Measurements from ENCODE around the gene COL23A1.

Gene COL23A1

DNA sequence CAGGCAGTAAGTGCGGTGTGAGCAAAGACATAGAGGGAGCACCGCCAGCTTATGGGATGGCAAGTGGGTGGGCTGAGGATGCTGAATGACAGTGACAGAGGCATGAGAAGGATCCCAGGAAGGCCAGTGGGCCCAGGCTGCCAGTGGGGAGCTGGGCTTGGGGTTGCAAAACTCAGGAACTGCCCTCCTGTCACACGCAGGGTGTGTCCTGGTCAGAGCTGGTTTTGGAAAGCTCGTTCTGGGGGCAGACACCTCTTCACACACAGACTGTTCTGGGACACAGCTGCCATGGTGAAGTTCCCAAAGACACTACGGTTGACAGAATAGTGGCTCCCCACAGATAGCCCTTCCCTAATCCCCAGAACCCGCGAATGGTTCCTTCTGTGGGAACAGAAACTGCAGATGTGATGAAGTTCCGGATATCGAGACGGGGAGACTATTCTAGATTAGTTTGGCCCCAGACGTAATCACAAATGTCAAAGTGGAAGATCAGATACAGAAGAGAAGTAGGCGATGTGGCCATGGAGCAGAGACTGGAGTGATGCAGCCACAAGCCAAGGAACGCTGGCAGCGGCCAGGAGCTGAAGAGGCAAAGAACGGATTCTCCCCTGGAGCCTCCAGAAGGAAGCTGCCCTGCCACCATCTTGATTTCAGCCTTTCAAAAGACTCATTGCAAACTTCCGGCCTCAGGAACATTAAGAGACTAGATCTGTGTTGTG, 159.0 kb downstream of the COL23A1 start:
- no peak for DNase-seq

DNA sequence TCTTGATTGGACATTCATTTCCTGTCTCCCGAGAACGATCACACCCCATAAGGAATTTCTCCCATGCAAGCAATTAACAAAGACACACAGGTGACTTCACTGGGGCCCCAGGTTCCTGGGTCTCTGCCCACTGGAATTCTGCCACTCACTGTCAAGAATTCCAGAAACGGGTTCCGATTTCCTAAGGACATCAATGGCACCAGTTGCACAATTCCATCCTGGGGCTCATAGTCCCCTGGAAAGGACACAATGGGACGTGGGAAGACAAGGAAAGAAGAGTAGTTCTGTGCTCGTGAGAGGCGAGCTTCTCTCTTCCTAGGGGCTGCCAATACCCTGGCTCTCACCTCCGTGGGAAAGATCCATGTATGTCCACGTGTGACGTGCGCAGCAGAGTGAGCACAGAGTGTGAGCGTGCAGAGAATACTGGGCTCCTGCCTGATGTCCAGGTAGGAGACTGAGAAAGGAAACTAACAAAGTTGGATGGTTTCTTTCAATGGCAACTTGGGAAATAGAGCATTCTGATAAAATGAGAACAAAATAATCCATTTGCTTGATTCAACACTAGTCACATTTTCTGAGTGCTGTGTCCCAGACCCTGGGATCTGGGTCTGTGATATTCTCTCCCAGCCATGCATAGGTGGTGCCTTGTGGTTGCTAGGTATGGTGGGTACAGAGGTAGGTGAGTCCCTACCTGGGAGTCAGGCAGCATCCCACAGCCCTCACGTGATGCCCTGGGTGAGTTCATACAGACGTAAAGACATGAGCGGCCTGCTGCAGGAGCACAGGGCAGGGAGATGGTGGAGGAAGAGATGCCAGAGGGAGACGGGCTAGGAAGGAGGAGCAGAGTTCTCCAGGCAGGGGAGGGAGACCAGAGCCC, 159.8 kb downstream of the COL23A1 start:
- DNase-seq, result no peak

DNA sequence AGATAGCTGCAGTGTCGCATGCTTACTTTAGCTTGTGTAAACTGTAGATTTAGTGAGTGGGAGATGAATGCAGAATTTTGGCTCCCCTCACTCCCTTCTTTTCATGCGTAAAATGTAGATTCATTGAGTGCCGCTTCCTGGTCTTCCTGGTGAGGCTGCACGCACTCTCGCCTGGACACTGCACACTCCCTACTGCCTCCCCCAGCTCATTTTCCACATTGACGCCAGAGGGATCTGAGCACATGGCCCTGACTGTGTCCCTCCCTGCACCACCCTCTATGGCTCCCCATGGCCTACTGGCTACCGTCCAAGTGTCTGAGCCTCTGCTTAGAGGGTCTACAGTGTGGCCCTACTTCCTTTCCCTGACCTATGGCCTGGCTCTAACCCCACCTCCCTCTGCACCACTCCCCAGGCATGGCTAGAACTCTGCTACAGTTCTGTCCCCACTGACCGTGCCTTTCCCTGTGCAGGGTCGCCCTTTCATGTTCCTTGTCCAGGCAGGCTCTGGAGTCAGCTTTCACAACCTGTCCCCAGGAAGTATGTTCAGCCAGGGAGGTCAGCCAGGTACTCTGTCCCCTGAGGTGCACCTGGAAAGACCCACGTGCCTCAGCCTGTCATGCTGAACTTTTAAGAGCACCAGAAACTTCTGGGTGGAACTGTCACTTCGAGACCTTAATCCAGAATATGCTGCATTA, 160.6 kb downstream of the COL23A1 start:
- no peak for DNase-seq

DNA sequence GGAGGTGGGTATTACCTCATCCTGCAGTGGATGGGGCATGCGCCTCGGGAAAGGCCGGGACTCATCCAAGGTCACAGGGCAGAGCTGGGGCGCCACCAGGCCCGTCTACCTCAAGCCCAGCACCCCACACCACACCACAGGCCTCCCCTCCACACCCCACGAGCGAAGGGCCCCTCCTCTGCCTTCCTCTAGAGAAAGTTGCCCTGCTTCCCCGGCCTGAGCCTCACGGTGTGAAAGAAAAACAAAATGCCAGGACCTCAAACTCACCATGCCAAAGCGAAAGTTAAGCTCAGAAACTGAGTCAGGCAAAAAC, 161.1 kb downstream of the COL23A1 start:
- DNase-seq, result no peak

DNA sequence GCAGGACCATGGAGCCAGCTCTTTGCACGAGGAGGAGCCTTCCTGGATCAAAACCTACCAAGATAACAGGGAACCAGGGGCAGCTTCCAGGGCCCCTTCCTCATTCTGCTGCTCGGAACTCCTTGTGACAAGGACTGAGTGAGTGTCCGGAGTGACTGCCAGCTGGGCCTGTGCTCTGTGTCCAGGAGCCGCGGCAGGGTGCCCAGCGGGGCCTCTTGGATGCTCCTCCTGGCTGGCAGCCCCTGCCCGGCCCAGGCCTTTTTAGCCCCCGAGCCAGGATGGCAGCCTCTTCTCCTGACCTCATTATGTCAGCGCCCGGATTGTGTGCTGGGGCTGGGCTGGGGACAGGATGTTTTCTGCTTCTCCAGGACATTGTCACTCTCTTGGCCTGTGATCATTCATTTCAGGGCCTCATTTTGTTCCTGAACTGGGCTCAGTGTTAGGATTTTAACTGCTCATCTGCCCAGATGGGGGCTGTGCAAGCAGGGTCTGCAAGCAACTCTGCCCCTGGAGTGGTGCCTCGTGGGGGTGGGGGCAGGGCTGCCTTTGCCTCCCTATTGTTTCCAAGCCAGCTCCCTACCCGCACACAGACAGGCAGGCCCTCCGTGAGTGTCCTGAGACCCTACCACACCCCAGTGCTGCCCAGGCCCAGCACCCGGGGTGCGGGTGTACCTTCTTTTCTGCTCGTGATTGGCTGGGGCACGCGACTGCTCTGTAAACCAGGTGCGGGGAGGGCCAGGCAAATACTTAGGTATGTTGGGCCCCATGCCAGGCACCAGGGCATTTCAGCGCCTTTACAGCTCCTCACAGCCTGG, 161.6 kb downstream of the COL23A1 start:
- DNase-seq, result no peak

DNA sequence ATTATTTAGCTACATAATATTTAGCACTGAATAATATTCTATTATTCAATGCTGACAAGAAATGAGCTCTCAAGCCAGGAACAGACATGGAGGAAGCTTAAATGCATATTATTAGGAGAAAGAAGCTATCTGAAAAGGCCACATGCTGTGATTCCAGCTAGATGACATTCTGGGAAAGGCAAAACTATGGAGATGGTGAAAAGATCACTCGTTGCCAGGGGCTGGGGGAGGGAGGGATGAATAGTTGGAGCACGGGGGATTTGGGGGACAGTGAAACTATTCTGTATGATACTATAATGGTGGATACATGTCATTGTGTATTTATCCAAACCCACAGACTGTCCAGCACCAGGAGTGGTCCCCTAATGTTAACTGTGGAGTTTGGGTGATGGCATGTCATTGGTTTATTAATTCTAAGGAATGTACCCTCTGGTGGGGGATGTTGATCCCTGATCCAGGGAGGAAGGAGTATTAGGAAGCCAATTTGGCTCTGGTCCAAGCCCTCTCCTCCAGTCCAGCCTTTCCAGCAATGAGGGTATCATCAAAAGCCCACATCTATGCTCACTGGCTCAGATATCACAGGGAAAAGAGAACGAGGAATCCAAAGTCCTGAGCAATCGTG, 162.5 kb downstream of the COL23A1 start:
- no peak for DNase-seq

DNA sequence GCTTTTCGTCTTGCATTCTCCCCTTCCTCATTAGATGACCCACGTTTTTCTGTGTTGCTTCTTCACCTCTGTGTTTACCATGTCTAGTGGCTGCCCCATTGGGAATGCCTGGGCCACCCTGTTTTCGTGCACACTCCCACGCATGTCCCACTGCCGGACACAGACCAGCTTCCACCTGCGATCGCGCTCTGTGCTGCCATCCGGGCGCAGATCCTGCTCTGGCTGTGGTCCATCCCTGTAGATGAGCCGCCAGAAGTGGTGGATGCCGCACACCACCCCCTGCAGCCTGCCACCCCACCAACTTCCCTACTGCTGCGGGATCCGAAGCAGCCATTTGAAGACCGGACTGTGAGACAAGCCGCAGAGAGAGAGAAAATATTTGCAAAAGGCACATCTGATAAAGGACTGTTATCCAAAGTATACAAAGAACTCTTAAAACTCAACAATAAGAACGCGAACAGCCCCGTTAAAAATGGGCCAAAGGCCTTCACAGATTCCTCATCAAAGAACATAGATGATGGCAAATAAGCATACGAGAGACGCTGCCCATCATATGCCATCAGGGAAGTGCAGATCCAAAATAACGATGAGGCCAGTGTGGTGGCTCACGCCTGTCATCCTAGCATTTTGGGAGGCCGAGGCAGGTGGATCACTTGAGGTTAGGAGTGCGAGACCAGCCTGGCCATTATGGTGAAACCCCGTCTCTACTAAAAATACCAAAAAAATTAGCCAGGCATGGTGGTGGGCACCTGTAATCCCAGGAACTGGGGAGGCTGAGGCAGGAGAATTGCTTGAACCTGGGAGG, 163.7 kb downstream of the COL23A1 start:
- no peak for DNase-seq

DNA sequence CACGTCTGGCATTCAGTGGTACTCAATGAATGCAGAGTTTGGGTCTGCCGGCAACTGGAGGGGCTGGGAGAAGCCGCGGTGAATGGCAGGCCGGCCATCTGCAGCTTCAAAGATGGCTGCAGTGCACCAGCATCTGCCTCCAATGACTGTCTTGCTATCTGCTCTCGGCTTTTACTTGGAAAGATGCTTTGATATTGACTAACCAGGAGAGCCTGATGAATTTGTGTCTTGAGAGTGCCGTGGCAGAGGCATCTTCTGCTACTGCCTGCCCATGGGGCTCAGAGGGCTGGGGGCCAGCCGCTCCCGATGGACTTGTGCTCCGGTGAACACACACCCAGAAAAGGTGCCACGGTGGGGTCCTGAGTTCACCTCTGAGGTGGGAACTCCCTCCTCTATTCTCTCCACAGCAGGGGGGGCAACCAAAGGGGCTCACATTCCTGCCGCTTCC, 164.5 kb downstream of the COL23A1 start:
- no peak for DNase-seq

DNA sequence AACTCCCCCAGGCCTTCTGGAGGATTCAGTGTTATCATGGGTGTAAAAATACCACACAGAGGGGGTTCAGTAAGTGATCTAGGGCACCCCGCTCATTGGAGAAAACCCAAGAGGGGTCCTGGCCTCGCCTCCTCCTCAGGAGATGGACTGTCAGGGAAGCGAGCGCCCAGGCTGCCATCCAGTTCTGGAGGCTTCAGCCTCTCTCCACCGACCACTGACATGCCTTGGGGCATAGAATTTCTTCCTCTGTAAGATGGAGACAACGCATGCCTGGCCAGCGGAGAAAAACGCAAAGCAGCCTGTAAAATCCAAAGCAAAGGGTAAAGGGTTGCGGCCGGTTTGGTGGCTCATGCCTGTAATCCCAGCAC, 165.4 kb downstream of the COL23A1 start:
- DNase-seq, result no peak

DNA sequence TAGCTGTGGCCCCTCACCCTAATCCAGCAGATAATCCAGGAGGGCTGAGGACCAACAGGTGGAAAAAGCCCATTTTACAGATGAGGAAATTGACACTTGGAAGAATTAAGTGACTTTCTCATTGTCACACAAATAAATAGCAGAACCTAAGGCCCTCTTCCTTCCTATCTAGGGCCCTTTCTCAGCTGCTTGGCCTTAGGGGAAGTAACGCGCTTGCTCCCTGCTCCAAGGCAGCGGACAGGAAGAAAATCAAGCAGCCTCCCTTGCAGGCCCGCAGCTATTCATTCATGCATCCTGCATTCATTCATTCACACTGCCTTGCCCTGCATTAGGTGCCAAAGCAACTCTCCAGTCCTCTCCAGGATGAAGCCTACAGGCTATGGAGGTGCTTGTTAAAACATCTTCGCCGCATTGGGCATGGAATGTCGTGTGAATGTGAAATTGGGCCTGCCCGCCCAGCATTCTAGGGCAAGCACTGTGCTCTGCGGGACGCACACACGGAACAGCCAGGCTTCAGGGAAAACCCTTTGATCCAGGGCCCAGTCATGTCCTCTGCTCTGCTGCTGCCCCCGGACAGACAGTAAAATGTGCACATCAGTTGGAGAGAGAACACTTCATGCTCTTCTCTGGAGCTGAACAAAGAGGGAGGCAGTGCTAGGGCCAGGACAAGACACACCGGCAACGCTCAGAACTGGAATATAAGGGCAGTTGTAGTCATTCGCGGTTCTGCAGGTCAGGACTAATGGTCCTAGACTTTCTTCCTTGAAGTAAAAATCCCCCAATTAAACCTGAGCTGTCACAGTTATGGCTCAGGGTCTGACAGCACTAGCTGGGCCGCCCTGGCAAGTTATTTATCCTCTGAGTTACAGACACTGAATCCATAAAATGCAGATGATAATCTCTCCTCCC, 166.0 kb downstream of the COL23A1 start:
- DNase-seq, result no peak

DNA sequence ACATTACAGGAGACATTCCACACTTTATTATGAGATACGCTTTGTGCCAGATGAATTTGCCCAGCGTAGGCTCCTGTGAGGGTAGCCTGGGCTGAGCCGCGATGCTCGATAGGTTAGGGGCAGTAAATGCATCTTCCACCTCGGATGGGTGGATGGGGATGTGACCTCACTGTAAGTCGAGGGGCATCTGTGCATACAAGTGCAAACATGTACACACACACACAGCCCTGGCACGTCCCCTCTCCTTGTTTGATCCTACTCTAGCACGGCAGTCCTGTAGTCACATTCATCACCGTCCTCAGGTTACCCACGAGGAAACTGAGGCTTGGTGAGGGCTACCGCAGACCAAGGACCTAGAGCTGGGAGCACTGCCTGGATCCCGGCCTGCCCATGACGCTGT, 166.8 kb downstream of the COL23A1 start:
- DNase-seq, result no peak

DNA sequence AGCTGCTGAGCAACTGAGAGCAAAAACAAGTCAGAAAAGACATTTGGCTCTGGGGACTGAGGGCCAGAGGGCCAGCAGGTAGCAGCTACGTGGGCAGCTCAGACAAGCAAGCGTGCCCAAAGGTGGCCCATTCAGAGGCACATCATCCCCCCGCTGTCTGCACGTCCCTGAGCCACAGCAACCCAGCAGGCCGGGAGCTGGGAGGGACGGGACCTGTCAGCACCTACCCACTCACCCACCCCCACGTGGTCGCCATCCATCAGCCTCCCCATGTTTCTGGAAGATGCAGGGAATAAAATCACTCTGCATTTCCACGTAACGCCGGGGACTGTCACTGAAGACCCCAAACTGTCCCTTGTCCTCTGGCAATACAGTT, 167.8 kb downstream of the COL23A1 start:
- DNase-seq, result no peak

DNA sequence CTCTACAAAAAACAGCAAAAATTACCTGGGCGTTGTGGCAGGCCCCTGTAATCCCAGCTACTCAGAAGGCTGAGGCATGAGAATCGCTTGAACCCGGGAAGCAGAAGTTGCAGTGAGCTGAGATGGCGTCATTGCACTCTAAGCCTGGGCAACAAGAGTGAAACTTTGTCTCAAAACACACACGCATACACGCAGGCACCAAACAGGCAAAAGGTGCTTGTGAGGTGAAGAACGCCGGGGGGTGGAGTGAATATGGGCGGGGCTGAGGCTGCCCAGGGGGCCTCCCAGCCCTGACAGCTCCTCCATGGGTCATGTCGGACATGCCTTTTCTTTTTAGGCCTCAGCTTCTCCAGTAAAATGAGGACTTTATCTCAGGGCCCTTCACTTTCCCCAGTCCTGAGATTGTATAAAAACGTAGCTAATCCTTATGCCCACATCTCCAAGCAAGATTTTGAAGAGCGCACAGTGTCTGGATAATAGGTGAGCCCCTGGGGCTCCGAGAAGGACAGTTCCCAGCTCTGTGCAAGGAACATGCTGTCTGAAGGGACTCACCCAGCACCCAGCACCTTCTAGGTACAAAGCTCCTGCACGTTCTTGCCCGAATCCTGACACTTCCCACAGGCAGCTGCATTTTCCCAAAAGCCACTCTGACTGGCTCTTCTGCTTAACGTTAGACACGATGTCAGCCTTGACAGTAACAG, 168.3 kb downstream of the COL23A1 start:
- DNase-seq, result no peak

DNA sequence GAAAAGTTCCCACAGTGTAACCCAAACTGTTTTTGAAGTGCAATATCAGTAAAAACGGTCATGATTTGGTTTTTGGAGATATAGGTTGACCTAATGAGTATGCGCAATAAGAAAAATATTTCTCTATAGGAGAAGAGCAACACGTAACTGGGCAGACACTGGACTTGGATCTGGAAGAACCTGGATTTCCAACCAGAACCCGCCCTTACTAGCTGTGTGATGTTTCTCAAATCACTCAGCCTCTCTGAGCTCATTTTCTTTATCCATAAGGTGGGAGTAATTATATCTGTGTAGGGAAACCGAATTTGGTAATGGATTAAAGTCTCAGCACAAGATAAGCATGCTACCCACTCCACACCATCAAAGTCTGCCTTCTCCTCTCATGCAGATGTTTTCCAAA, 169.1 kb downstream of the COL23A1 start:
- no peak for DNase-seq

DNA sequence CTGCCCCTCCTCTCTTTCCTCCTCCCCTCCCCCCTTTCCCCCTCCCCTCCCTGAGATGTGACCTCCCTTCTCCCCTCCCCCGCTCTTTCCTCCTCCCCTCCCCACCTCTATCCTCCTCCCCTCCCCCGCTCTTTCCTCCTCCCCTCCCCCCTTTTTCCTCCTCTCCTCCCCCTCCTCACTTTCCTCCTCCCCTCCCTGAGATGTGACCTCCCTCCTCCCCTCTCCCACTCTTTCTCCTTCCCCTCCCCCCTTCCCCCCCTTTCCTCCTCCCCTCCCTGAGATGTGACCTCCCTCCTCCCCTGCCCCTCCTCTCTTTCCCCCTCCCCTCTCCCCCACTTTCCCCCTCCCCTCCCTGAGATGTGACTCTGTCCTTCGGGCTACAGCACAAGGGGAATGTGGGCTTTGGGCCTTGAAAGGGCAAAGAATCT, 169.8 kb downstream of the COL23A1 start:
- DNase-seq, result no peak

DNA sequence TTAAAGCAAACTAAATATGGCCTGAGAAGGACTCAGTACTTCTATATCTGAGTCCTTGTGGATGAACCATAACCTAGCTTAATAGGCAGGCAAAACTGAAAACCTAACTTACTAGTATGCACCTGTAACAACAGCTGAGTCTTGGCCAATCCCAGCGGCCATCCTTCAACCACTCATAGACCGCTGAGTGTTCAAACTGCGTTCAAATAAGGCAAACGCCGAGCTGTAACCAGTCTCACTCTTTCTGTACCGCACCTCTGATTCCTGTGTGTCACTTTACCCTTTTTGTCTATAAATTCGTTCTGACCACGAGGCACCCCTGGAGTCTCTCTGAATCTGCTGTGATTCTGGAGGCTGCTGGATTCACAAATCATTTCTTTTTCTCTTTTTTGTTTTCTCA, 170.5 kb downstream of the COL23A1 start:
- no peak for DNase-seq

DNA sequence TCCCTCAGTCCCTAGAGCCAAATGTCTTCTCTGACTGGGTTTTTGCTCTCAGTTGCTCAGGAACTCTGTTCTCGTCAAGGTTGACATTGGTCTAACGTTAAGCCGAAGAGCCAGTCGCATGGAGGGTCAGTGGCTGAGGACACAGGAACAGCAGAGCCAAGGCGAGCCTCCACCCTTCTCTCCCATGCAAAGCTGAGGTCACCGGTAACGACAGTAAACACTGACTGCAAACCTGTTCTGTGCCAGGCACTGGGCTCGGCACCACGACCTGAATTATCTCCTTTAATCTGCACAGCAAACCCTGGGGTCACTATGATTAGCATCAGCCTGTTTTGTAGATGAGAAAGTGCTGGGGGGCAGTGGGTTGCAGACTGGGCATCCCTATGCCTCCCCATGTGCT, 171.0 kb downstream of the COL23A1 start:
- no peak for DNase-seq

DNA sequence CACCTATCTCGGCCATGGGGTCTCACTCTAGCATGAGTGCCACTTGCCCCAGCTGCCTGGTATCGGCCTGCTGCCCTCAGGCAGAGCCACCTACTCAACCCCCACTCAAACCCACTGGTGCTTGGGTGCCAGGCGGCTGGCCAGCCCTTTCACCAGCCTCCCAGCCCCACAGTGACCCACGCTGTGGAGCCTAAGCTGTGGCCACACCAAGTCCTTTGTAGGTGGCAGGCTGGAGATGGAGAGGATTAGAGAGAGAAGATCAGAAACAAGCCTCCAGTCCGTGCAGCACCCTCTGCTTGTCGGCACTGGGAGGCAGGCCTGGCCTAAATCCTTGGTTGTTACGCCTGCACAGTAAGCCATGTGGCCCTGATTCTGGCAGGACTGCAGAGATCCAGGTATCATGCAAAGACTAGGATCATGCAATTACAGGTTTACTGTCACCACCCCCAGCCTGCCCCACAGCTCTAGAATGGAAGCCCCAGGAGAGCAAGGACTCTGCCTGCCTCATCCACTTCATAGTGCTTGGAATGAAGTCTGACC, 171.7 kb downstream of the COL23A1 start:
- no peak for DNase-seq

DNA sequence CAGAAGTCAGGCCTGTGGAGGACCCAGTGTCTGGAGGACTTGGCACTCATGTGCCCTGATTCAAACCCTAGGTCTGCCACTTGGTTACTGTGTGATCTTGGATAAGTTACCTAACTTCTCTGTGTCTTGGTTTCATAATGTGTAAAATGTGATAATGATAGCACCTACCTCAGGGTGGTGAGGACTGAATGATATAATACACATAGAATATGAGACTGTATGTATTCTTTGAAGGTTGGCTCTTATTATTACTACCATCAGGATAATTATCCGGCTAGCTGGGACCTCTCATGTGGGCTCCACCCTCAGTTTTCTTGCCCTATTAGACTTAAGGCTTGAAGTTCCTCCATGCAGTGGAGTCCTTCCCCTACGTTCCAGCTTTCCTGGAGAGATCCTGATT, 172.2 kb downstream of the COL23A1 start:
- DNase-seq, result no peak

DNA sequence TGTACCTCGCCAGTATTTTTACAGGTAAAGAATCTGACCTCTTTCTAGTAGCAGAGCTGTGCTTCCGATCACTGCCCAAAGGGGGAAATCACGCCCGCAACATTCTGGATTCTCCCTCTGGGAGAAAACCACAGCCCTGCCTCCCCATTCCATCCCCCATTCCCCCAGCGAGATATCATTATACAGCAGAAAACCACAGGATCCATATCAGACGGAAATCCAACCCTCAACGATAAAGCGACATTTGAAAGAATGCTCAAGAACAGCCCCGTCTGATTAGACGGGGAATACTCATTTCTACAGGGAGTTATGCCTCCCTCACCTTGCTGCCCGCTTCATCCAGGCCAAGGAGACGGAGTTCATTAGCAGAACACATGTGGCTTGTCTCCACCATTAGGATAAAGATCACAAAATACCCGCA, 172.8 kb downstream of the COL23A1 start:
- DNase-seq, result no peak
